Type B pancreatic cell (in vitro differentiated cells): ENCODE data around the gene SMIM5. TPM values are rescaled to one million over a fixed set of nuclear protein-coding genes. Genes with fewer than 3 reads are reported as not detected.

Source experiments
- DNase-seq: peaks from one replicate; pipeline ENCODE4 v3.0.0; 2021; ENCODE audit warnings: mixed read lengths; ENCODE audit not compliant: unreplicated experiment; ENCODE audit errors: extremely low spot score
- H3K27ac Mint-ChIP-seq: 2 replicates; pipeline ENCODE4 v1.8.0; 2021; ENCODE audit warnings: mild to moderate bottlenecking, mixed read lengths
- H3K27me3 Mint-ChIP-seq: 2 replicates; pipeline ENCODE4 v1.8.0; 2021; ENCODE audit warnings: mixed read lengths
- H3K36me3 Mint-ChIP-seq: 2 replicates; pipeline ENCODE4 v1.8.0; 2021; ENCODE audit warnings: mixed read lengths
- H3K4me1 Mint-ChIP-seq: one replicate; pipeline ENCODE4 v1.8.0; 2021; ENCODE audit warnings: mixed read lengths; ENCODE audit not compliant: unreplicated experiment
- H3K4me3 Mint-ChIP-seq: 2 replicates; pipeline ENCODE4 v1.8.0; 2021; ENCODE audit warnings: mild to moderate bottlenecking, mixed read lengths
- H3K9me3 Mint-ChIP-seq: 2 replicates; pipeline ENCODE4 v1.8.0; 2021; ENCODE audit warnings: mixed read lengths
- total RNA-seq: library from RNA; stranded (reverse); gene quantifications from 2 replicates; pipeline ENCODE4 v1.2.1, GENCODE V29; 2021; ENCODE audit warnings: low replicate concordance
- TF ChIP-seq, protein P1 (sequence below): fragments of 200-600 bp; sonication (generic); conservative IDR thresholded peaks from 2 replicates; pipeline ENCODE4 v1.5.0; 2021; ENCODE audit warnings: antibody characterized with exemption, mild to moderate bottlenecking

The SMIM5 gene
- total RNA-seq, 1 donor from 2014 or later = 9.3 TPM

DNA sequence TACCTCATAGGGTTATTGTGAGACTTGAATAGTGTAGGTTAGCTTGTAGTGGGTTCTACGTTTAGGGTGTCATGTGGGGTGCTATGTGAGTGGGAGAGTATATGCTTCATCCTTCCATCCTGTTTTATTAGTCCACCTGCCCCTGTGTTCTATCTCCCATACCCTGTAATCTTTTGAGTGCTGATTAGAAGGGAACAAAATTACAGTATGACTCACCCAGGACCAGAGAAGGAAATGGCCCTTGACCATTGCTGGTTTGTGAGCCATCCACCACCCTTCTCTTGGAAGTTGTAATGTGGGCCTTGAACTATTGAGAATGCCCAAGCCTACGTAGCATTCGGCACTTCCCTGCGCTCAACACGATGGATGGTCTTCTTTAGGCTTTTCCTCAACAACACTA, 51.0 kb downstream of the SMIM5 start:
- TF ChIP-seq, protein P1, sequence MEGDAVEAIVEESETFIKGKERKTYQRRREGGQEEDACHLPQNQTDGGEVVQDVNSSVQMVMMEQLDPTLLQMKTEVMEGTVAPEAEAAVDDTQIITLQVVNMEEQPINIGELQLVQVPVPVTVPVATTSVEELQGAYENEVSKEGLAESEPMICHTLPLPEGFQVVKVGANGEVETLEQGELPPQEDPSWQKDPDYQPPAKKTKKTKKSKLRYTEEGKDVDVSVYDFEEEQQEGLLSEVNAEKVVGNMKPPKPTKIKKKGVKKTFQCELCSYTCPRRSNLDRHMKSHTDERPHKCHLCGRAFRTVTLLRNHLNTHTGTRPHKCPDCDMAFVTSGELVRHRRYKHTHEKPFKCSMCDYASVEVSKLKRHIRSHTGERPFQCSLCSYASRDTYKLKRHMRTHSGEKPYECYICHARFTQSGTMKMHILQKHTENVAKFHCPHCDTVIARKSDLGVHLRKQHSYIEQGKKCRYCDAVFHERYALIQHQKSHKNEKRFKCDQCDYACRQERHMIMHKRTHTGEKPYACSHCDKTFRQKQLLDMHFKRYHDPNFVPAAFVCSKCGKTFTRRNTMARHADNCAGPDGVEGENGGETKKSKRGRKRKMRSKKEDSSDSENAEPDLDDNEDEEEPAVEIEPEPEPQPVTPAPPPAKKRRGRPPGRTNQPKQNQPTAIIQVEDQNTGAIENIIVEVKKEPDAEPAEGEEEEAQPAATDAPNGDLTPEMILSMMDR = no peak
- peaks cover 47% of the 10 kb centered on the region for H3K4me1 Mint-ChIP-seq
- H3K9me3 Mint-ChIP-seq = no peaks in the 10 kb centered on the region
- H3K27me3 Mint-ChIP-seq = no peaks in the 10 kb centered on the region
- no peak overlapping the region for H3K4me3 Mint-ChIP-seq
- no peak for DNase-seq
- H3K36me3 Mint-ChIP-seq = peaks cover 13% of the 10 kb centered on the region
- peak overlapping the region; percentile 96 for H3K27ac Mint-ChIP-seq

DNA sequence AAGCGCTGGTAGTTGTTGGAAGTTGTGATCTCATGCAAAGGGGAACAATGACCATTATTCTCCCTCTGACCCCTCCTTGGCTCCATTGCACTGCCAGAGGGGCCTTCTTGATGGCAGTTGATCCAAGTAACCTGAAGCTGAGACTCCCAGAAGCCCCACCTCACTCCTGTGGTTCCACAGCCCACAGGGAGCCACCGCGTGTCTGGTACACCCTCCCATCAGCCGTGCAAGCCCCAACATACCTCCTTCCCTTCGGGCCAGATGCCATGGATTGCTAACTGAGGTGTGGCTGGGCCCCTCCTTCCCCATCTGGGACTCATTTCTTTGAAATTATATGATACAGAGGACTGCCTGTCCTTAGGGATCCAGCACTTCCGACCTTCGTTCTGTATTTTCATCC, 51.7 kb downstream of the SMIM5 start:
- DNase-seq = no peak
- TF ChIP-seq, protein P1 = no peak
- H3K27me3 Mint-ChIP-seq = no peaks in the 10 kb centered on the region
- H3K36me3 Mint-ChIP-seq = peaks cover 17% of the 10 kb centered on the region
- no peaks in the 10 kb centered on the region for H3K9me3 Mint-ChIP-seq
- peak overlapping the region; percentile 54 for H3K4me3 Mint-ChIP-seq
- H3K4me1 Mint-ChIP-seq = peaks cover 49% of the 10 kb centered on the region
- peak overlapping the region; percentile 96 for H3K27ac Mint-ChIP-seq

DNA sequence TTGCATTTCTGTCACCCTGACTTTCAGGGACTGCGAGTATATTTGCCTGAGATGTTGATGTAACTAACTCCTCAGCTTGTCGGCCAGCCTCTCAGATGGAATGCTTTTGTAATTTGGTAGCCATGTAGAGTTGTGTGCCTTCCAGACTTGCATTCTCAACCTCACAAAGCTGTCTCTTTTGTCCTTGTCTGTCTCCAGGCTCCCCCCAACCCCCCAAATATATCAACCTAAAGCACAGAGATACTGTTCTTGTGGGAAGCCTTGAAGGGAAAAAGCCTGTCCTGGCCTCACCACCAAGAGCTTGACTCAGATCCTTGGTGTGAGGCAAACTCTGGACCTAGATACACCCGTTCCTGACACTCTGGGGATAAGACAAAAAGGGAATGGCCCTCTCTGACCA, 52.3 kb downstream of the SMIM5 start:
- Mint-ChIP-seq H3K36me3 (peaks cover 17% of the 10 kb centered on the region), H3K27me3 (no peaks in the 10 kb centered on the region), H3K9me3 (no peaks in the 10 kb centered on the region), H3K4me1 (peaks cover 47% of the 10 kb centered on the region), H3K4me3 (peak overlapping the region; percentile 54), H3K27ac (peak overlapping the region; percentile 96)
- no peak for DNase-seq
- TF ChIP-seq, protein P1 = no peak

DNA sequence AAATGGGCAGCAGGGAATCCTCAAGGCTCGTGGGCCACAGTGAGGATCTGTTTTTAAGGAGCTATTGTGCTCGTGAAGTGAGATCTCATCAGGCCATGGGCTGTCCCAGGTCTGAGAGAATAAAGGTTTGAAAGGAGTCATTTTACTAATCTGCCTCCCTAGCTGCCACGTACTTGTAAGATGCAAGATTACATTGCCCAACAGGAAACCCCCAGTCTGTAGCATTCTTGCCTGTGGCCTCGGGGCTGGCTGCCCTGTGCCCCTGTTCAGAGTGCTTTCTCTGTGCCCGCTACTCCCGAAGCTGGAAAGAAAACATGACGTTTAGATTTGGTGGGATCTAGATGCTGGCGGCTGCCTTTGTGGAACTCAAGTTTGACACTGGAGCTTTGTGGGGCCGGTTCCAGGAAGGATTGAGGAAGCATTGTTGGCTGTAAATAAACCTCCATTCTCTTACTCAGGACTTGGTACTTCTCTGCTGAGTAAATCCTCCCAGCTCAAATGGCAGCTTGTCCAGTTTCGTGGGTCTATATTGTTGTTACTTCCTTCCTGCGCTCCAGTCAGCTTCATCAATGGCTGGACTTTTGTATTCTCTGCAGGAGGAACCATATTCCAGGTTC, 55.1 kb downstream of the SMIM5 start:
- Mint-ChIP-seq H3K36me3 (peaks cover 12% of the 10 kb centered on the region), H3K4me1 (peaks cover 47% of the 10 kb centered on the region), H3K27ac (peak overlapping the region; percentile 95), H3K4me3 (no peak overlapping the region), H3K9me3 (no peaks in the 10 kb centered on the region), H3K27me3 (no peaks in the 10 kb centered on the region)
- no peak for DNase-seq
- TF ChIP-seq, protein P1 = no peak

DNA sequence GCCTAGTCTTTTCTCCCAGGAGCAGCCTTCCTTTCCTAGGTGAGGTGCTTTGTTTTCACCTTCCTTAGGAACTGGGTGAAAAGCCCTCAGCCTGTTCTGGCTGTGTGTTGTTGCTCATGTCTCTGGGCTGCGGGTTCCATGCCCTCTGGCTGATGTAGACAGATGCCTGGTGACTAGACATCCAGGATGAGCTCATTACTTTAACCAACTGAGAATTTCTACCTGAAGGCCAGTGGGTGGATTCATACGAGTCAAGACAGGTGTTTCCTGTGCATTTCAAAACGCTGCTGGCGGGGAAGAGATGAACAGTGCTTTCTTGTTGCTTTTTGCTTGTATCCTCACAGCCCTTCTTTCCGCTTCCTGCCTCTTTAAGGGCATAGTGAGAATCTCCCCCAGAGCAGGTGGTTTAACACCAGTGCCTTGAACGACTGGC, 56.2 kb downstream of the SMIM5 start:
- H3K27me3 Mint-ChIP-seq = no peaks in the 10 kb centered on the region
- no peaks in the 10 kb centered on the region for H3K9me3 Mint-ChIP-seq
- peak overlapping the region; percentile 95 for H3K27ac Mint-ChIP-seq
- H3K4me3 Mint-ChIP-seq = peak overlapping the region; percentile 41
- peaks cover 4% of the 10 kb centered on the region for H3K36me3 Mint-ChIP-seq
- TF ChIP-seq, protein P1 = no peak
- peaks cover 36% of the 10 kb centered on the region for H3K4me1 Mint-ChIP-seq
- no peak for DNase-seq

Other genes with a start within 250 kb of the SMIM5 start
- gene GRB2, start 227.8 kb upstream of the SMIM5 start, total RNA-seq = 65.3 and 76.0 TPM in 2 replicates
- gene TMEM94, start 176.8 kb upstream of the SMIM5 start, total RNA-seq = 86.5 and 112 TPM in 2 replicates
- gene CASKIN2, start 117.9 kb upstream of the SMIM5 start, total RNA-seq = 29.5 and 31.2 TPM in 2 replicates
- gene TSEN54, start 116.9 kb upstream of the SMIM5 start, total RNA-seq = 28.4 and 41.0 TPM in 2 replicates
- gene LLGL2, start 107.7 kb upstream of the SMIM5 start, total RNA-seq = 90.6 and 226 TPM in 2 replicates
- gene MYO15B, start 45.6 kb upstream of the SMIM5 start, total RNA-seq = 48.2 and 49.0 TPM in 2 replicates
- 64.7 and 90.4 TPM in 2 replicates for gene RECQL5, start 33.7 kb downstream of the SMIM5 start, total RNA-seq
- 88.1 and 89.3 TPM in 2 replicates for gene SAP30BP, start 33.9 kb downstream of the SMIM5 start, total RNA-seq
- 26.4 and 57.8 TPM in 2 replicates for gene ITGB4, start 88.0 kb downstream of the SMIM5 start, total RNA-seq
- 33.0 and 59.8 TPM in 2 replicates for gene GALK1, start 131.8 kb downstream of the SMIM5 start, total RNA-seq
- 41.9 and 49.7 TPM in 2 replicates for gene UNK, start 151.4 kb downstream of the SMIM5 start, total RNA-seq
- 7.1 and 7.4 TPM in 2 replicates for gene UNC13D, start 211.0 kb downstream of the SMIM5 start, total RNA-seq
- 43.0 and 49.9 TPM in 2 replicates for gene WBP2, start 221.9 kb downstream of the SMIM5 start, total RNA-seq
- 1.9 and 3.1 TPM in 2 replicates for gene TRIM47, start 245.1 kb downstream of the SMIM5 start, total RNA-seq